ENCODE measurements around the gene SUGP1.

SUGP1 gene

GRCh38 chr19:19303411-19303810 is 16.9 kb downstream of the SUGP1 start:
- Mint-ChIP-seq H3K4me3 (no peak overlapping the region), H3K4me1 (no peaks in the 10 kb centered on the region)

GRCh38 chr19:19300613-19301012 is 19.7 kb downstream of the SUGP1 start:
- Mint-ChIP-seq H3K9me3 (no peaks in the 10 kb centered on the region), H3K27me3 (no peaks in the 10 kb centered on the region), H3K27ac (no peak overlapping the region), H3K36me3 (peaks cover 24% of the 10 kb centered on the region), H3K4me3 (no peak overlapping the region), H3K4me1 (no peaks in the 10 kb centered on the region)
- DNase-seq (ENCODE audit: low spot score in 2 of 2), result no peak
- no peak for ATAC-seq (ENCODE audit: low read depth)

More at GRCh38 chr19:19303411-19303810, 16.9 kb downstream of the SUGP1 start:
- DNase-seq (ENCODE audit: low spot score in 2 of 2) (no peak), ATAC-seq (ENCODE audit: low read depth) (no peak)
- H3K27ac Mint-ChIP-seq, result peak overlapping the region; percentile 35
- no peaks in the 10 kb centered on the region for H3K9me3 Mint-ChIP-seq
- H3K27me3 Mint-ChIP-seq, result no peaks in the 10 kb centered on the region
- H3K36me3 Mint-ChIP-seq, result peaks cover 20% of the 10 kb centered on the region

- DNase-seq (ENCODE audit: low spot score in 2 of 2) (no peak), ATAC-seq (ENCODE audit: low read depth) (no peak)
- Mint-ChIP-seq H3K27ac (no peak overlapping the region), H3K36me3 (peaks cover 26% of the 10 kb centered on the region), H3K9me3 (no peaks in the 10 kb centered on the region), H3K27me3 (no peaks in the 10 kb centered on the region), H3K4me3 (no peak overlapping the region), H3K4me1 (no peaks in the 10 kb centered on the region)
Observed at GRCh38 chr19:19297759-19298158, 22.6 kb downstream of the SUGP1 start.

- no peaks in the 10 kb centered on the region for H3K27me3 Mint-ChIP-seq
- peaks cover 31% of the 10 kb centered on the region for H3K36me3 Mint-ChIP-seq
- no peak for ATAC-seq (ENCODE audit: low read depth)
- H3K27ac Mint-ChIP-seq, result no peak overlapping the region
- no peaks in the 10 kb centered on the region for H3K4me1 Mint-ChIP-seq
- H3K9me3 Mint-ChIP-seq, result no peaks in the 10 kb centered on the region
- no peak for DNase-seq (ENCODE audit: low spot score in 2 of 2)
- no peak overlapping the region for H3K4me3 Mint-ChIP-seq
Observed at GRCh38 chr19:19296953-19297689, 23.2 kb downstream of the SUGP1 start.

- Mint-ChIP-seq H3K36me3 (peaks cover 38% of the 10 kb centered on the region), H3K4me1 (no peaks in the 10 kb centered on the region), H3K4me3 (no peak overlapping the region), H3K27me3 (no peaks in the 10 kb centered on the region), H3K27ac (no peak overlapping the region), H3K9me3 (no peaks in the 10 kb centered on the region)
- ATAC-seq (ENCODE audit: low read depth), result no peak
- DNase-seq (ENCODE audit: low spot score in 2 of 2), result no peak
Observed at GRCh38 chr19:19294914-19295313, 25.4 kb downstream of the SUGP1 start.

- Mint-ChIP-seq H3K27me3 (no peaks in the 10 kb centered on the region), H3K36me3 (peaks cover 44% of the 10 kb centered on the region), H3K27ac (no peak overlapping the region), H3K4me1 (no peaks in the 10 kb centered on the region), H3K9me3 (no peaks in the 10 kb centered on the region), H3K4me3 (no peak overlapping the region)
- DNase-seq (ENCODE audit: low spot score in 2 of 2) (no peak), ATAC-seq (ENCODE audit: low read depth) (no peak)
Observed at GRCh38 chr19:19292607-19293006, 27.7 kb downstream of the SUGP1 start.

- ATAC-seq (ENCODE audit: low read depth) (no peak), DNase-seq (ENCODE audit: low spot score in 2 of 2) (no peak)
- H3K4me1 Mint-ChIP-seq, result no peaks in the 10 kb centered on the region
- no peaks in the 10 kb centered on the region for H3K9me3 Mint-ChIP-seq
- H3K27ac Mint-ChIP-seq, result no peak overlapping the region
- H3K27me3 Mint-ChIP-seq, result no peaks in the 10 kb centered on the region
- no peak overlapping the region for H3K4me3 Mint-ChIP-seq
- peaks cover 47% of the 10 kb centered on the region for H3K36me3 Mint-ChIP-seq
Observed at GRCh38 chr19:19285686-19286085, 34.6 kb downstream of the SUGP1 start.

- H3K4me1 Mint-ChIP-seq, result no peaks in the 10 kb centered on the region
- H3K4me3 Mint-ChIP-seq, result no peak overlapping the region
- H3K9me3 Mint-ChIP-seq, result no peaks in the 10 kb centered on the region
- H3K27ac Mint-ChIP-seq, result no peak overlapping the region
- ATAC-seq (ENCODE audit: low read depth), result no peak
- DNase-seq (ENCODE audit: low spot score in 2 of 2), result no peak
- peaks cover 2% of the 10 kb centered on the region for H3K27me3 Mint-ChIP-seq
- H3K36me3 Mint-ChIP-seq, result peaks cover 49% of the 10 kb centered on the region
Observed at GRCh38 chr19:19280561-19280960, 39.7 kb downstream of the SUGP1 start.

- Mint-ChIP-seq H3K27me3 (peaks cover 2% of the 10 kb centered on the region), H3K36me3 (peaks cover 49% of the 10 kb centered on the region), H3K9me3 (no peaks in the 10 kb centered on the region), H3K27ac (no peak overlapping the region), H3K4me3 (no peak overlapping the region), H3K4me1 (no peaks in the 10 kb centered on the region)
- ATAC-seq (ENCODE audit: low read depth), result no peak
- no peak for DNase-seq (ENCODE audit: low spot score in 2 of 2)
Observed at GRCh38 chr19:19279853-19280252, 40.5 kb downstream of the SUGP1 start.

- no peak overlapping the region for H3K4me3 Mint-ChIP-seq
- H3K27ac Mint-ChIP-seq, result no peak overlapping the region
- ATAC-seq (ENCODE audit: low read depth), result no peak
- H3K4me1 Mint-ChIP-seq, result no peaks in the 10 kb centered on the region
- H3K27me3 Mint-ChIP-seq, result peaks cover 3% of the 10 kb centered on the region
- H3K9me3 Mint-ChIP-seq, result no peaks in the 10 kb centered on the region
- DNase-seq (ENCODE audit: low spot score in 2 of 2), result no peak
- H3K36me3 Mint-ChIP-seq, result peaks cover 43% of the 10 kb centered on the region
Observed at GRCh38 chr19:19279062-19279612, 41.2 kb downstream of the SUGP1 start.

GRCh38 chr19:19278315-19278714 is 42.0 kb downstream of the SUGP1 start:
- no peaks in the 10 kb centered on the region for H3K9me3 Mint-ChIP-seq
- H3K4me1 Mint-ChIP-seq, result peaks cover 3% of the 10 kb centered on the region
- peaks cover 7% of the 10 kb centered on the region for H3K27me3 Mint-ChIP-seq
- H3K4me3 Mint-ChIP-seq, result no peak overlapping the region
- H3K27ac Mint-ChIP-seq, result no peak overlapping the region
- H3K36me3 Mint-ChIP-seq, result peaks cover 36% of the 10 kb centered on the region
- no peak for ATAC-seq (ENCODE audit: low read depth)
- no peak for DNase-seq (ENCODE audit: low spot score in 2 of 2)

- Mint-ChIP-seq H3K27ac (no peak overlapping the region), H3K36me3 (peaks cover 28% of the 10 kb centered on the region), H3K4me3 (no peak overlapping the region), H3K9me3 (no peaks in the 10 kb centered on the region), H3K27me3 (peaks cover 10% of the 10 kb centered on the region), H3K4me1 (peaks cover 4% of the 10 kb centered on the region)
- ATAC-seq (ENCODE audit: low read depth) (no peak), DNase-seq (ENCODE audit: low spot score in 2 of 2) (no peak)
Observed at GRCh38 chr19:19276851-19277250, 43.5 kb downstream of the SUGP1 start.

- Mint-ChIP-seq H3K9me3 (no peaks in the 10 kb centered on the region), H3K36me3 (peaks cover 25% of the 10 kb centered on the region), H3K4me3 (no peak overlapping the region), H3K27me3 (peaks cover 10% of the 10 kb centered on the region), H3K4me1 (peaks cover 4% of the 10 kb centered on the region), H3K27ac (no peak overlapping the region)
- DNase-seq (ENCODE audit: low spot score in 2 of 2) (no peak), ATAC-seq (ENCODE audit: low read depth) (no peak)
Observed at GRCh38 chr19:19276386-19276785, 43.9 kb downstream of the SUGP1 start.

- Mint-ChIP-seq H3K4me3 (no peak overlapping the region), H3K36me3 (peaks cover 18% of the 10 kb centered on the region), H3K9me3 (no peaks in the 10 kb centered on the region), H3K4me1 (peaks cover 4% of the 10 kb centered on the region), H3K27ac (no peak overlapping the region), H3K27me3 (peaks cover 10% of the 10 kb centered on the region)
- DNase-seq (ENCODE audit: low spot score in 2 of 2) (no peak), ATAC-seq (ENCODE audit: low read depth) (no peak)
Observed at GRCh38 chr19:19274716-19275565, 45.4 kb downstream of the SUGP1 start.

Measured in memory B cell (primary cell).